GM18858 (cell line): ENCODE data around the gene C6orf118.

Source experiments
- ATAC-seq: cut with Tn5 transposase; IDR thresholded peaks from one replicate; pipeline ENCODE4 v1.9.1; 2021; ENCODE audit not compliant: unreplicated experiment

Gene C6orf118

DNA sequence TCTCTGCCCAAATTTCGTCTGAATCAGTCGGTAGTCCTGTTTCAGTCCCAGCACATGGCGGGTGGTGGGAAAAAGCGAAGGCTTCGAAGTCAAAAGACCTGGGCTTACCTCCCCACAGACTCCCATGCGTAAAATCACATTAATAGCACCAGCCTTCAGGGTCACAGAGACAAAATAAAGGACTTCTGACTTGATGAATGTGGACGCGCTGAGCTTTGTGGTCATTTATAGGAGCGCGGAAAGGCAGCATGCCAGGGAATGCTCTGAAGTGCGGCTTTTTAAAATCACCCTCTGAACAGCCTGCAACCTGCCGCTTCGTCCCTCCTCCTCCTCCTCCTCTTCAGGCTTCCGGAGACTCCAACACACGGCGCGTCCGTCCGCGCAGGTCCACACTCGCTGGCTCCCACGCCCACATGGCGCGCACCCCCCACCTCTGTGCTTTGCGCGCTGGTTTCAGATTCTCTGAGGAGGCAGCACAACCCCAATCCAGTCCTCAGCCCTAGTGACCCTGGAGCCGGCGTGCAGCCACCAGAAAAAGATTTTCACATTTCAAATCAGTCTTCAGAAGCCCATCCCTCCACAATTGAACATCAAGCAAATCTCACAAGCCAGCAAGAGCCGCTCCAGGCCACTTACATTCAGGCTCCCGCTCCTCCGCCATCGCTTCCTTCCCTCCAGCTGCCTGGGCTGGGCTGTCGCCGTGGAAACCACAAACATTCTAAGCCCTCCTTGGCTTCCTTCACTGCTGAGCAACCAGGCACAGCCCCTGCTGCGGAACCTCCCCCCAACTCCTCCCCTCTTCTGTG, at the start of gene C6orf118:
Gene C6orf118, minus strand, starts transcription at position 680 of the 806 bp plus-strand sequence. Its CDS starts 19 bp downstream, at position 661.
- ATAC-seq: no peak

DNA sequence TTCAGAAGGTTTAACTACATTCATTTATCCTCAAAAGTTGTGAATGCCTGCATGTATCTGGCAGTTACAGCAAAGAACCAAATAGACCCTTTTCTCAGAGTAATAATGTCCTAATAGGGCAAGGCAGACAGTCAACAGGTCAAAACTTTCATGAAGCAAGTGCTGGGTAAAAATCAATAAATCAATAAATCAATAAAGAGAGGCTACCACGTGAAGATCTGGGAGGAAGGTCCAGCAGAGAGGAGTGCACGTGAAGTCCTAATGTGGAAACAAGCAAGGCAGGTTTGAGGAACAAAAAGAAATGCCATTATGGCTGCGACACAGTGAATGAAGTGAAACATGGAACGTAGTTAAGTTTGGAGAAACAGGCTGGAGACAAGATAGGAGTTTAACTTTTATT, 36.3 kb upstream of the C6orf118 start:
- ATAC-seq: no peak

DNA sequence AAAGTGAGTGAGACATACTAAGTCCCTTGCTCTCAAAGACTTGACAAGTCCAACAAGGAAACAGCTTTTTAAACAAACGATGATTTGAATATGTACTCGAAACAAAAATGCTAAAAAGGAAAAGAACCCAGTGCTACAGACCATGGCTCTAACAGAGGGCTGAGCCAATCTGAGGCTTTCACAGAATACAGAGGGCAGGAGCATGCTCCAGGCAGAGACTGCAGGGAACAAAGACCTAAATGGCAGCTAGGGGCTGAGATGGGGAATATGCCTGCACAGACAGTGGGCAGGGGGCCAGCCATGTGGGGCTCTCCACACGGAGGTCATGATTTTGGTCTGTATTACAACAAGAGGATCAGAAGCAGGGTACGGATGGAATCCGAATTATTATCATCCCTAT, 31.1 kb upstream of the C6orf118 start:
- ATAC-seq: no peak

DNA sequence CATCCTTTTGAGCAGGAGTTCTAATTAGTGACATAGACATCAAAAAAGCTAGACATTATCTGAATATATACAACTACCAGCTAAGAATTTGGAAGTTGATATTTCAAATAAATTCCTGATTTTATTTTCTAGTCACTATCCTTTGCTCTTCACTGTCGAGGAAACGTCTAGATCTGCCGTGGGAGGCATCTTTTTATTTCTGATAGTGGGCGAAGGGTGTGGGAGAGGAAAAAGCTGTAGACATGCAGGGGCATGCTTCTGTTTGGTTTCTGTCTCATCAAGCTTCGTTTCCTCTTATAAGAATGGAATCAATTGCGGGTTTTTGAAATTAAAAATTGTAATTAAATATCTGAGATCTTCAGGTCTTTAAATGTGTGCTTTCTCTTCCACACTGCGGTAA, 16.2 kb upstream of the C6orf118 start:
- ATAC-seq: no peak

DNA sequence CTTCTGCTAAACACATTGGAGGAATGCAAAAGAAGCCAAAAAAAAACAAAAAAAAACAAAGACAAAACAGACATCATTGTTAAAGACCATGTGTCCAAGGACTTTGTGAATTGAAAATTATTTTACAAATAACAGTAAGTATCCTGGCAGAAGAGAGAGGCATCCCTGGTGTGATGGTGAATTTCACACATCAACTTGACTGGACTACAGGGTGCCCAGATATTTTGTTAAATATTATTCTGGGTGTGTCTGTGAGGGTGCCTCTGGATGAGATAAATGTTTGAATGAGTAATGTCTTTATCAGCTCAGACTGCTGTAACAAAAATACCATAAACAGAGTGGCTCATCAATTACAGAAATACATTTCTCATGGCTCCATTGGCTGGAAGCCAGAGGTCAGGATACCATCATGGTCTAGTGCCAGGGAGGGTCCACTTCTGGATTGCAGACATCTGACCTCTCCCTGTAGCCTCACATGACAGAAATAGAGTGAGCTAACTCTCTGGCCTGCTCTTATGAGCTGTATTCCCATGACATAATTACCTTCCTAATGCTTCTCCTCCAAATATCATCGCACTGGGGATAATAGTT, 12.2 kb upstream of the C6orf118 start:
- ATAC-seq: no peak

DNA sequence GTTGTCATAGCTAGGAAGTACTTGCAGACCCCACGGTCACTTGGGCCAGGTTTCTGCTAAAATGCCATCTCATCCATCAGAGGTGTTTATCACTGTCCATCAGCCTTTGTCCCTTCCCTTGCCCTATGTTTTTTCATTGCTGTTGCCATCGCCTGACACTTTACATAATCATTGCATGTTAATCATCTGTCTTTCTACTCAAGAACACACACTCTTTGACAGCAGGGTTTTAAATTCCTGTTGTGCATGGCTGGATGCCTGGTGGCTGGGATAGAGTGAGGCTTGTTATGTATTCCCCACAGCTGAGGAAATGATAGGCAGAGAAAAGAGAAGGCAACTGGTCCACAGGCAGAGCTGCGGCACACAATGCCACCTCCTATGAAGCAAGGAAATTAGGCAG, 11.7 kb upstream of the C6orf118 start:
- no peak for ATAC-seq

DNA sequence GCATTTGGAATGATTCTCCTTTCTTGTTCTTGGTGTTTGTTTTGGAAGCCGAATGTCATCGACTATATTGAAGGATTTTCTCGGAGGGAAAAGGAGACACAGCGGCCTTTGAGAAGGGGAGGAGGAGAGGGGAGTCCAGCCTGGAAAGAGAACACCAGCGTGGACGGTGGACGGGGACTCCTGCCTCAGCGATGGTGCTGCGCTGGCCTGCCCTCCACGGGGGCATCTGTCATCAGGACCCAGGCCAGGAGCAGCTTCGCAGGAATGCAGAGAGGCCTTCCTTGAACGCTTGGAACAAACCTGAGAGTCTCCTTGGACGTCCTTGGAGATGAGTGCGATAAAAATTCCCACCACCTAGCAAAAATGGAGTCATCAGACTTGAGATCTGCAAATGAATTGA, 8.3 kb upstream of the C6orf118 start:
- no peak for ATAC-seq

DNA sequence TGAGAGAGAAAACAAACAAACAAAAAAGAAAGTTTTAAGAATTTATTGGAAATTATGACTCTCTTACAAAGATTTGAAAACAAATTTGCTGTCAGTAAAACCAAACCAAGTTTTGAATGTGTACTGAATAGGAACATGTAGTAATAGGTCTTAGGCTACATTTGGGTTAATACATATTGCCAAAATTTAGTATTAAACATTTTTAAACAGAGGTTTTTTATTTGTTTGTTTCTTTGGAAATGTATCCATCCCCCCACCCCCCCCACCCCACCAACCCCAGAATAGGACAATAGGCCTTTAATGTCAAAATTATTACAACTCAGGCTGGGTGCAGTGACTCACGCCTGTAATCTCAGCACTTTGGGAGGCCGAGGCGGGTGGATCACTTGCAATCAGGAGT, 2.5 kb downstream of the C6orf118 start:
- ATAC-seq: no peak

DNA sequence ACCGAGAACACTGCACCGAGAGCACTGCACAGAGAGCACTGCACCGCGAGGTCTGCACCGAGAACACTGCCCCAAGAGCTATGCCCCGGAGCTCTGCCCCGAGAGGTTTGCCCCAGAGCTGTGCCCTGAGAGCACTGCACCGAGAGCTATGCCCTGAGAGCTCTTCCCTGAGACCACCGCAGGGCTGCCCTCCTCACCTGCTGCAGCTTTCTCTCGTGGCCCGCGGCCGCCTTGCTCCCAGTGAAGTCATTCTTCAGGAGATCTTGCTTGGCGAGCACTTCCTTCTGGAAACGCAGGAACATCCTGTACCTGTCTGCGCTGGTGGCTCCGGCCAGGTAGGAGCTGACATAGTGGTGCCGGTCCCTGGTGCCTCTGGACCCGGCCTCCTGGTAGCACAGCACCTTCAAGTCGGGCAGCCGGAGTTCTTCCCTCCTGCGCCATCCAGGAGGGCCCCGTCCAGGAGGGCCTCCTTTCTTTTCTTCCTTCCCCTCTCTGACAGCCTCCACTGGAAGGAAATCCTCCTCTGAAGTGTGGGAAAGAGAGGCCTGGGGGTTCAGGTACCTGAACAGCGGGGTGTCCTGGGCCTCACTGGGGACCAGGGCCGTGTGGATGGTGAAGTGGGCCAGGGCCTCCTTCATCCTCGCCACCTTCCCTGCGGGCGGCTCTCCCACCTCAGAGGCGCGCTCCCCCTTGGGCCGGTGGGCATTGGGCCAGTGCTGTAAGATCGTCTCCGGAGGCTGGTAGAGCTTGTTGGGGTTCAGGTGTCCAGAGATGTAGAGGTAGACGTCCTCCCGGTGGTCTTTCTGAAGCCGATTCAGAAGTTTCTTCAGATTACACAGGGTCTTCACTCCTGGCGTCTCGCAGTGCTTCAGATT, 7.8 kb downstream of the C6orf118 start:
- no peak for ATAC-seq

DNA sequence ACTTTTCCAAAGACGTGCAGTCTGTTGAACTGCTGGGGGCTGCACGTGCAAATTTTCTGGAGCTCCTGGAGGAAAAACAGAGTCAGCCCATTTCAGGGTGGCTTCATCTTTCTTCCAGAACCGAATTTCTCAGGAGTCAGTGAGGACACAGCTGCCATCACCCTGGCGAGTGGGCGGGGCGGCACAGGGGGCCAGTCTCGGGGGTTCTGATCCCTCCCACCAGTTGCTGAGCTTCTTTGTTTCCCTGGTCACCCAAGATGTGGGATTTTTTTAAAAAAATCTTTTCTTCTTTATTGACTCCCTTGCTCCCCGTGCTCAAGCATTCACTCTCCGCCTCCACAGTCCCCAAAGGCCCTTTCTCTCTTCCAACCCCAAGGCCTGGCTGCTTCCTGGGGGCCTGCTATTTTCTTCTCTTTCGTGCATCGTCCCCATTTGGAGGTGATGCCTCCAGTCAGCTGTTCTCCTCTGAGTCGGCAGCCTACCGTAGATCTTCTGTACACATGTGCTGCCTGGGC, 8.9 kb downstream of the C6orf118 start:
- ATAC-seq: no peak

DNA sequence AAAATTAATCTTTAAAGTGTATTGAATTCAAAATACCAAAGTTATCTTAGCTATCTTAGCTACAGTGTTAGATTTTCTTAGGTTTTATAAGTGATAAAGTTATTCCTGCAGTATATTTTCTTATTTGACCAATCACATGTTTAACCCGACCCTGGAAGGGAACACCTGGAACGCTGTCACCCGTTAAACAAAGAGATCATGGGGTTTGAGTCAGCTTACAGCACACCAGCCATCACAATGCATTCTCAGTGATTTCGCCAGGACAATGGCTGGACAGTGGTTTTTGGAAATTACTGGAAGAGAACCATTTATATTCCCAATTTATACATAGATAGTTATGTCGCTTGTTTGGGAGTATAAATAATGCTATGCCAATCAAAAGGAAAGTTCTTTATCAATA, 10.5 kb downstream of the C6orf118 start:
- ATAC-seq: no peak

DNA sequence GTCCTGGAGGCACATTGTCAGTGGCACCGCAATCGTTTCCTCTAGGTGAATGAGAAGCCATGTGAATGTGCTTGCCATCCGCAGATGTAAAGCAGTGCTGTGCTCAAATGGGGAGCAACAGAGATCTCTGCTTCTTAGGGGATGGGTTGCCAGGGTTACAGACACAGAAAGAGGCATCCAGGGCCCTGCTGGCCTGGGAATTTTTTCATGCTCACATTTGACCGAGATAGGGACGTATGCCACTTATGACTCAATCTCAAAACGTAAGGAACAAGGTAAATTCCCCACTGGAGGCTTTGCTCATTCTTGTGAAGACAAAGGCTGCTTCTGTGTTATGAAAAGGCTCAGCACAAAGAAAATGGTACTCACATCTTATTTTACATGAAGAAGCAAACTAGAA, 11.0 kb downstream of the C6orf118 start:
- no peak for ATAC-seq

DNA sequence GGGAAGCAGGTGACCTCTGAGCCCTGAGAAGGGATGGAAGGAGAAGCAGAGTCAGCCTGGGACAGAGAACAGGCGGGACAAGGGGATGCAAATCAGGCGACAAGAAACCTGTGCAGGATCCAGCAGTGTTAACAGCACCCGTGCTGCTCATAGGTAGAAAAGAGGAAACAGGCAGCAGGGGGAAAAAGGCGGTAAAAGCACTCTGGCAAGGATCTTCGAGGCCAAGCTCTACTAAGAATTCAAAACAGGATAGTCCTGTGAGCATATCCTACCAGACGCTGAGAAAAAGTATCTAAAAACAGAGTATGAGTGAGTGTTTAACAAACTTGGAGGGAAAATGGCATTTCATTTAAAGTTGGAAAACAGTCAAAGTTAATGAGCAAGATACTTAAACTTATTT, 16.7 kb downstream of the C6orf118 start:
- ATAC-seq: no peak

DNA sequence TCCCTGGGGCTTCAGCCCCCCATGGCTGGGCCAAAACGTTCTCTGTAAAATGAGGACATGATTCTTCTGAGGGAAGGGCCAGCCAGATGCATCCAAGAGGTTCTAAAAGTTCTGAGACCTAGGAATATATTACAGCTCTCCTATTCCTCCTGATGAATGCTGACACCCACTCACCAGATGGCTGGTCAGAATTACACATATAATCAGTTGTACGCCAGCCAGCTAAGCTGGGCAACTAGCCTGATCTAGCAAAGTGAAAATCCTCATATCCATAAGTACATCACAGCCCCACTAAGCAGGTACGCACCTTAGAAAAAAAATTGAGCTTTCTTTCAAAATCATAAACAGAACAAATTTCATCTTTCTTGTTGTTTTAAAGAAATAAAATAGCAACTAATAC, 34.8 kb downstream of the C6orf118 start:
- no peak for ATAC-seq

DNA sequence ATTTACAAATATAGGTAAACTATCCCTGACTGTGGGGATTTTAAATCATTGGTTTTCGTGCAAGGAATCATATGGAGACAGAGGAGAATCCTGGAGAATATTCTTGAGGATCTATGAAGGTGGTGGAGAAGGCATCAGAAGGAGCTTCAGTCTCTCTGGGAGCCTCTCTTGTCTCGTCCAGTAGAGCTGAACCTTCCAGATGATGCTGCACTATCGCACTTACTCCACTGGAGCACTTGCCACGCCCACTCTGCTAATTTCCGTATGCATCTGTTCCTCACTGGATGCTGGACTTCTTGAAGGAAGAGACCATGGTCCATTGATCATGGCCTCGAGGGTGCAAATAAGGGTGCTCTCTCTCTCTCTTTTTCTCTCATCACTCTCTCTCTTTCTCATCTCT, 36.8 kb downstream of the C6orf118 start:
- ATAC-seq: no peak

DNA sequence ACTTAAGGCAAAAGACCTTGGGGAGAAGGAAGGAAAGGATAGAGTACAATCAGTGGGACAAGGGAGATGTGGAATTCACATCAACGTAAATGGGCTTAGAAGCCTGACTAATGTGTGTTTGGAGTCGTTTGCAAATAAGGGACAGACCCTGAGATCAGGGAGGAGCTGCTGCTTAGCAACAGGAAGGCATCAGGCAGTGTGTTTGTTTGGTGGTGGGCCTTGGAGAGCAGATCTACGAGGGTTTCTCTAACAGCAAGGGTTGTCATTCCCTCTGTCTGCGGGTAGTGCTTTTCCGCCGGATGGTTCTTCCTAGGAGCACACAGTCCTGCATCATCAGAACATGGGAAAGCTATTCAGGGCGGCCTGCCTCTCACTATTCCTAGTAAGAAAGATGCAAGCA, 40.4 kb downstream of the C6orf118 start:
- no peak for ATAC-seq

DNA sequence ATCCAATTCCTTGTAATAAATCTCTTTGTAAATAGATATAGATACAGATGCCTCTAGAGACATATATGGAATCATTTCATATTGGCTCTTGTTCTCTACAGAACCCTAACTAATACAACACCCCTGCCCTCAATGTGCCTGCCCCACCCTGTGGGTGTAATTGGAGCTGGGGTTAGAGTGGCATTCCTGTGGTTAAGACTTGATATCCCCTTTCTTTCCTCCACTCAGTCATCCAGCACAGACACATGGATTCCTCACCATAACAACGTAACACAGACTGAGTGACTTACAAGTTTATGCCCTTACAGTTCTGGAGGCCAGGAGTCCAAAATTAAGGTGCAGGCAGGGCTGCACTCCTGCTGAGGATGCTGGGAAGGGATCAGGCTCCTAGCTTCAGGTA, 42.8 kb downstream of the C6orf118 start:
- no peak for ATAC-seq

DNA sequence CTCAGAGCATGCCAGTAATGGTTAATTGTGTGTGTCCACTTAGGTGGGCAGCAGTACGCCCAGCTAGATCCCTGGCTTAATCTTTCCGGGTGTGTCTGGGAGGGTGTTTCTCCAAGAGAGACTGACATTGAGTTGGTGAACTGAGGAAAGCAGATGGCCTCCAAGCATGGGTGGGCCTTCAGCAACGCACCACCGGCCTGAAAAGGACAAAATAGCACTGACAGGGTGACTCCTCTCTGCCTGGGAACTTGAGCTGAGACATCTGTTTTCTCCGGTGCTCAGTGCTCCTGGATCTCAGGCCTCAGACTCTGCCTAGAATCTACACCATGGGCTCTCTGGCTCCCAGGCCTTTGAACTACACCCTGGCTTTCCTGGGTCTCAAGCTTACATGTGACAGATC, 43.2 kb downstream of the C6orf118 start:
- no peak for ATAC-seq

DNA sequence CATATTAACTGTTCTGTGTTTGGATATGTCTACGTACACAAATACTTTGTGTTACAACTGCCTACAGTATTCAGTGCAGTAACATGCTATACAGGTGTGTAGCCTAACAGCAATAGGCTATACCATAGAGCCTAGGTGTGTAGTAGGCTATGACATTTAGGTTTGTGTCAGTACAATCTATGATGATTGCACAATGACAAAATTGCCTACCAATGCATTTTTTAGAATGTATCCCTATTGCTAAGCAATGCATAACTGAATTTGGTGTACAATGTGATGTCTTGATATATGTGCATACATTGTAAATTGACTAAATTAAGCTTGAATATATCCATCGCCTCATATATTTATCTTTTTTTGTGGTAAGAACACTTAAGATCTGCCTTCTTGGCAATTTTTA, 48.9 kb downstream of the C6orf118 start:
- no peak for ATAC-seq

DNA sequence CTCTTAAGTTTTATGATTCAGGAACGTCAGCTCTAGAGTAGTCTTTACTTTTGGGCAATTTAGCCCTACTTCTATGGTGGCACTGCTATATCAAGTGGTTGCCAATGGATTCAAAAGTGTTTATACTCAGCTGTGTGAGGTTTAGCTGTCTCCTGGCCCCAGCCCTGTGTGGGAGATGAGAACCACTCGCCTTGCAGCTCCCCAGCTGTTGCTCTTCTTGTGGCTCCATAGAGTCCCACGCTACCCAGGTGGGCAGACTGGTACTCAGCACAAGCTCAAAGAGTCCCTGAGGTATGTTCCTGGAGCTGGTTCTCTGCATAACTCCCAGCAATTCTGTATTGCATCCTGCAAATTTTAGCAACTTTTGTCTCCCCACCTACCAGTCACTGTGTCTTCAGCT, 59.6 kb downstream of the C6orf118 start:
- ATAC-seq: no peak

DNA sequence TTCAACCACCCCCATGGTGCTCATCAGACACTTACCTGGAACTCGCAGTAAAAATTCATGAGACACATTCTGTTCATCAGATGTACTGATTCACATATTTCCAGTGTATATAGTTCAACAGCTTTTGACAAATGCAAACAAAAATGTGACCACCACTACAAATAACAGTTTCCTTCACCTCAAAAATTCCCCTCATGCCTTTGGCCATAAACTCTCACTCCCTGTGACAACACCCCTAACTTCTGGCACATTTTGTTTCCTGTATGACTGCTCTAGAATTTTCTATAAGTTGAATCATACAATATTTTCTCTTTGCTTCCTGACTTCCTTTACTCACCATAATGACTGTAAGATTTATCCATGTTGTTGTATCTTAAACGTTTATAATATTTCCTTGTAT, 63.7 kb downstream of the C6orf118 start:
- no peak for ATAC-seq

DNA sequence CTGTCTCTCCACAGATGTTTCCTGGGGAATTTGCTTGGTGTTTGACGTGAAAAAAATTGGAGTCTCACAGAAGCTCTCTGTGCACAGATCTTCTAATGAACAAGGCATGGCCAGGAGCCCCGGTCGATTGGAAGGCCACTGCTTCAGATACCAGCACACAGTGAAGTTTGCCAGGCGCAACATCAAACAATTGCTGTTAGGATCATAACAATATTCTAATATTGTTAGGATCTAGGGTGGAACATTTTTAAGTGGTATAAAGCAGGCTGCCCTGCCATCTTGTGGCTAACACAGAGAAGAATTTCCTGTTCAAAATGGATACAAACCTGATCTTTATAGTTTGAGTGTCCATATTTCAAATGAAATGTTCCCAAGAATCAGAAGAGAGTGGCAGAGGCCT, 64.1 kb downstream of the C6orf118 start:
- ATAC-seq: no peak
